HepG2 (cell line): ENCODE results near the gene ZNF394. TPM values are rescaled to one million over a fixed set of nuclear protein-coding genes. Genes with fewer than 3 reads are reported as not detected.

ENCODE experiments used
- ATAC-seq: fragments of 200-7000 bp; cut with Tn5 transposase; 3 replicates; pipeline ENCODE4 v1.9.1; 2020; ENCODE audit warnings: mild to moderate bottlenecking, moderate library complexity
- BruUV-seq: library from RNA; stranded (reverse); fragments of 400-500 nt; replicated peaks from 2 replicates; lab custom pipeline; 2021; lab: Mats Ljungman, UMichigan
- CTCF ChIA-PET: fragments of 300-600 bp; formaldehyde crosslinking; extraction: SDS; loops from one replicate; lab custom pipeline; 2021; ENCODE audit warnings: low total read pairs, inconsistent platforms, low intra/inter-chr PET ratio; lab: Yijun Ruan, JAX
- POLR2A ChIA-PET: fragments of 350-600 bp; sonication (Branson Sonifier 250); formaldehyde crosslinking; loops from one replicate; lab custom pipeline; 2020; ENCODE audit warnings: antibody characterized with exemption, inconsistent platforms; lab: Yijun Ruan, JAX
- DNase-seq: peaks from one replicate; pipeline ENCODE4 v3.0.0-alpha.2; 2015; ENCODE audit warnings: low spot score
- FAIRE-seq: peaks from 3 replicates; lab custom pipeline; 2011; peaks lifted over from hg19 to GRCh38; lab: Jason Lieb, UNC
- H2AFZ ChIP-seq: one replicate; pipeline ENCODE4 v1.6.1; 2011; ENCODE audit warnings: low read length, inconsistent platforms
- H3K27ac ChIP-seq: fragments of 300-600 bp; 3 replicates; pipeline ENCODE4 v1.8.0; 2011; ENCODE audit warnings: mixed run types, mild to moderate bottlenecking, mixed read lengths, low read length, inconsistent platforms; ENCODE audit not compliant: insufficient read depth; ENCODE audit errors: extremely low read length
- H3K27me3 ChIP-seq, 2 experiments: fragments of 200-600 bp in 1 of 2; 2 replicates in 1 of 2; 3 replicates in 1 of 2; pipeline versions ENCODE4 v1.6.0 to v1.8.0; 2011; ENCODE audit warnings: low read length in 2 of 2, mild to moderate bottlenecking in 2 of 2, moderate library complexity in 2 of 2, inconsistent platforms in 1 of 2; ENCODE audit not compliant: insufficient read depth in 2 of 2, control insufficient read depth in 1 of 2
- H3K36me3 ChIP-seq, 2 experiments: fragments of 200-600 bp in 1 of 2; replicated peaks in 1 of 2; 2 replicates in 1 of 2; 3 replicates in 1 of 2; pipeline versions ENCODE4 v1.5.1 to v1.8.0; 2011; ENCODE audit warnings: low read length in 2 of 2, inconsistent platforms in 1 of 2; ENCODE audit not compliant: insufficient read depth in 2 of 2, control insufficient read depth in 1 of 2
- H3K4me1 ChIP-seq: 2 replicates; pipeline ENCODE4 v1.5.1; 2012; ENCODE audit warnings: low read length, inconsistent platforms; ENCODE audit not compliant: insufficient read depth
- H3K4me2 ChIP-seq: 2 replicates; pipeline ENCODE4 v1.6.0; 2011; ENCODE audit warnings: low read depth, low read length, inconsistent platforms
- H3K4me3 ChIP-seq, 3 experiments: fragments of 200-600 bp in 1 of 3; sonication (generic), shearing (Covaris generic) in 1 of 3; replicated peaks in 1 of 3; 2 replicates each; pipeline ENCODE4 v1.5.1; 2011 to 2016; ENCODE audit warnings: low read length in 3 of 3, inconsistent platforms in 2 of 3, low read depth in 2 of 3, mild to moderate bottlenecking in 2 of 3, control low read depth in 1 of 3, mixed read lengths in 1 of 3; ENCODE audit not compliant: insufficient read depth in 1 of 3
- H3K79me2 ChIP-seq: one replicate; pipeline ENCODE4 v1.6.1; 2011; ENCODE audit warnings: low read length, inconsistent platforms; ENCODE audit not compliant: insufficient read depth
- H3K9ac ChIP-seq: 2 replicates; pipeline ENCODE4 v1.6.0; 2011; ENCODE audit warnings: mild to moderate bottlenecking, low read depth, low read length, inconsistent platforms; ENCODE audit not compliant: insufficient read depth
- H3K9me3 ChIP-seq: 2 replicates; pipeline ENCODE4 v1.5.1; 2012; ENCODE audit warnings: mild to moderate bottlenecking, low read length
- H4K20me1 ChIP-seq: 2 replicates; pipeline ENCODE4 v1.6.0; 2011; ENCODE audit warnings: inconsistent platforms, mild to moderate bottlenecking, low read length, moderate library complexity; ENCODE audit not compliant: insufficient read depth
- BORCS8-MEF2B ChIP-seq: sonication (generic); formaldehyde crosslinking; IDR thresholded peaks from 2 replicates; pipeline ENCODE4 v1.8.0; 2022; ENCODE audit warnings: mild to moderate bottlenecking, missing genetic modification reagents
- CTCF ChIP-seq: sonication (generic); formaldehyde crosslinking; IDR thresholded peaks from 2 replicates; pipeline ENCODE4 v1.5.0; 2020; ENCODE audit warnings: mild to moderate bottlenecking, missing genetic modification reagents, moderate library complexity
- HINFP ChIP-seq: sonication (generic); formaldehyde crosslinking; IDR thresholded peaks from 2 replicates; pipeline ENCODE4 v1.4.0; 2020; ENCODE audit warnings: low read depth, mild to moderate bottlenecking, missing genetic modification reagents
- HOXA5 ChIP-seq: sonication (generic); formaldehyde crosslinking; IDR thresholded peaks from 2 replicates; pipeline ENCODE4 v1.4.0; 2020; ENCODE audit warnings: missing genetic modification reagents
- KDM6A ChIP-seq: IDR thresholded peaks from 2 replicates; pipeline ENCODE4 v1.6.1; 2016; ENCODE audit warnings: low read depth
- MIER2 ChIP-seq: IDR thresholded peaks from 2 replicates; pipeline ENCODE4 v1.6.1; 2016; ENCODE audit warnings: missing biosample characterization, missing genetic modification reagents
- MTA1 ChIP-seq: sonication (generic); formaldehyde crosslinking; IDR thresholded peaks from 2 replicates; pipeline ENCODE4 v1.4.0; 2020; ENCODE audit warnings: missing genetic modification reagents, mild to moderate bottlenecking, borderline replicate concordance
- MXI1 ChIP-seq: IDR thresholded peaks from 3 replicates; pipeline ENCODE4 v1.6.1; 2012; ENCODE audit warnings: low read depth, low read length, inconsistent platforms, borderline replicate concordance
- PHF21A ChIP-seq: sonication (generic); formaldehyde crosslinking; IDR thresholded peaks from 2 replicates; pipeline ENCODE4 v1.5.0; 2020; ENCODE audit warnings: mild to moderate bottlenecking, missing genetic modification reagents
- POLR2A ChIP-seq, 2 experiments: IDR thresholded peaks; 2 replicates each; pipeline ENCODE4 v1.6.1; 2011; ENCODE audit warnings: low read depth in 2 of 2, low read length in 2 of 2, mild to moderate bottlenecking in 1 of 2, moderate library complexity in 1 of 2; ENCODE audit not compliant: insufficient read depth in 1 of 2
- POLR2AphosphoS5 ChIP-seq: IDR thresholded peaks from 2 replicates; pipeline ENCODE4 v1.6.1; 2012; ENCODE audit warnings: low read depth, low read length
- SALL1 ChIP-seq: sonication (generic); formaldehyde crosslinking; IDR thresholded peaks from 2 replicates; pipeline ENCODE4 v1.8.0; 2022; ENCODE audit warnings: mild to moderate bottlenecking, missing genetic modification reagents
- SOX6 ChIP-seq, 2 experiments: fragments of 450-650 bp in 1 of 2; sonication (generic) in 1 of 2; formaldehyde crosslinking in 1 of 2; IDR thresholded peaks; 2 replicates each; pipeline versions ENCODE4 v1.4.0 to v1.6.1; 2017 to 2020; ENCODE audit warnings: antibody characterized with exemption in 1 of 2, mild to moderate bottlenecking in 1 of 2, missing genetic modification reagents in 1 of 2
- TBX3 ChIP-seq: fragments of 450-650 bp; IDR thresholded peaks from 2 replicates; pipeline ENCODE4 v1.6.1; 2017; ENCODE audit warnings: antibody characterized with exemption, mild to moderate bottlenecking, inconsistent platforms, borderline replicate concordance
- TGIF2 ChIP-seq: IDR thresholded peaks from 2 replicates; pipeline ENCODE4 v1.6.1; 2016; ENCODE audit warnings: control low read depth, missing compliant biosample characterization
- WIZ ChIP-seq: sonication (generic); formaldehyde crosslinking; IDR thresholded peaks from 2 replicates; pipeline ENCODE4 v1.5.1; 2020; ENCODE audit warnings: mild to moderate bottlenecking, missing genetic modification reagents
- ZBTB38 ChIP-seq: sonication (generic); formaldehyde crosslinking; IDR thresholded peaks from 2 replicates; pipeline ENCODE4 v1.5.1; 2020; ENCODE audit warnings: mild to moderate bottlenecking, missing genetic modification reagents
- ZBTB7B ChIP-seq: sonication (generic); formaldehyde crosslinking; IDR thresholded peaks from 2 replicates; pipeline ENCODE4 v1.4.0; 2020; ENCODE audit warnings: missing genetic modification reagents
- ZNF121 ChIP-seq: sonication (generic); formaldehyde crosslinking; IDR thresholded peaks from 2 replicates; pipeline ENCODE4 v1.5.0; 2020; ENCODE audit warnings: mild to moderate bottlenecking, missing genetic modification reagents
- ZNF484 ChIP-seq: sonication (generic); formaldehyde crosslinking; IDR thresholded peaks from 2 replicates; pipeline ENCODE4 v1.5.1; 2020; ENCODE audit warnings: mild to moderate bottlenecking, low read depth, missing genetic modification reagents, borderline replicate concordance
- ZNF563 ChIP-seq: sonication (generic); formaldehyde crosslinking; IDR thresholded peaks from 2 replicates; pipeline ENCODE4 v1.8.0; 2022; ENCODE audit warnings: mild to moderate bottlenecking, moderate library complexity, missing genetic modification reagents
- ZNF619 ChIP-seq: sonication (generic); formaldehyde crosslinking; IDR thresholded peaks from 2 replicates; pipeline ENCODE4 v1.4.0; 2020; ENCODE audit warnings: mild to moderate bottlenecking, missing genetic modification reagents
- ZNF652 ChIP-seq: IDR thresholded peaks from 2 replicates; pipeline ENCODE4 v1.6.1; 2016; ENCODE audit warnings: low read depth, borderline replicate concordance
- ZNF788 ChIP-seq: sonication (generic); formaldehyde crosslinking; IDR thresholded peaks from 2 replicates; pipeline ENCODE4 v1.5.0; 2020; ENCODE audit warnings: mild to moderate bottlenecking, missing genetic modification reagents, borderline replicate concordance
- WGBS: methylation state at CpG from one replicate; pipeline ENCODE4 v1.1.6; 2017; ENCODE audit warnings: low lambda C conversion rate; 5-methylcytosine and 5-hydroxymethylcytosine counted together
- in situ Hi-C: cut with HindIII; loops from 2 replicates; pipeline ENCODE4 v1.10.0; 2017; ENCODE audit warnings: low pct_unique_long_range_greater_than_20kb; ENCODE audit not compliant: extremely low pct_ligation_motif_present
- intact Hi-C: fragments of 100-400 bp; cut with micrococcal nuclease; formaldehyde crosslinking; loops from one replicate; pipeline ENCODE4 v1.10.0; 2022; ENCODE audit not compliant: unreplicated experiment
- polyA plus RNA-seq, 8 experiments: library from polyadenylated mRNA; depleted of rRNA in 3 of 8; stranded (reverse) in 7 of 8; unstranded in 1 of 8; fragments of >200 nt; fragmentation: Illumina TruSeq in 4 of 8; extraction: Trizol in 4 of 8; gene quantifications; 2 replicates each; pipeline versions ENCODE4 v1.2.1 to v1.2.3, GENCODE V29; 2011 to 2016; ENCODE audit warnings: low read depth in 4 of 8, missing spikeins in 1 of 8, mixed read lengths in 1 of 8; ENCODE audit not compliant: insufficient read depth in 1 of 8
- total RNA-seq, 5 experiments: library from RNA; depleted of rRNA; stranded (reverse); fragments of >200 nt; fragmentation: Illumina TruSeq; extraction: Trizol; gene quantifications; 2 replicates each; pipeline ENCODE4 v1.2.3, GENCODE V29; 2016; ENCODE audit warnings: low read depth in 1 of 5

Gene ZNF394
- total and polyA plus RNA-seq, 2 of the 13 experiments (the other 11 are each of a cell fraction or from before 2014, with no cell fraction given) = 7.8 to 19.6 TPM

- no peak overlapping the region for H2AFZ ChIP-seq
- no peak for TF ChIP-seq SOX6 (IDR thresholded peaks at IDR 0.05)
- TF ChIP-seq SOX6 (CRISPR knock-in tag; IDR thresholded peaks at IDR 0.05) = peak; percentile 32; the same call in 1 of the 2 replicates
- TF ChIP-seq MXI1 = peak; percentile 47; the same call in 1 of the 3 replicates
- peak; percentile 22; the same call in 1 of the 2 replicates for TF ChIP-seq ZNF619 (CRISPR knock-in tag)
- TF ChIP-seq PHF21A (CRISPR knock-in tag) = no peak
- peak in 1 of 2 experiments; percentile 47; a peak in 1 of 4 replicates for TF ChIP-seq POLR2A (IDR thresholded peaks at IDR 0.05; ENCODE audit: insufficient read depth in 1 of 2, low read depth in 2 of 2, low read length in 2 of 2)
- 0 out of 2 replicates have a peak, but pooled peaks have one; percentile 39 for TF ChIP-seq HINFP (CRISPR knock-in tag)
- no peak for TF ChIP-seq ZNF484 (CRISPR knock-in tag)
- TF ChIP-seq CTCF (CRISPR knock-in tag) = 0 out of 2 replicates have a peak, but pooled peaks have one; percentile 13
- TF ChIP-seq ZNF563 (CRISPR knock-in tag) = no peak
- 0 out of 2 replicates have a peak, but pooled peaks have one; percentile 2 for TF ChIP-seq WIZ
- TF ChIP-seq BORCS8-MEF2B (CRISPR knock-in tag) = peak; percentile 14; the same call in 1 of the 2 replicates
- TF ChIP-seq MTA1 = 0 out of 2 replicates have a peak, but pooled peaks have one; percentile 18
- peak; percentile 52 for TF ChIP-seq ZBTB38 (CRISPR knock-in tag)
- TF ChIP-seq TGIF2 (CRISPR knock-in tag) = no peak
- 0 out of 2 replicates have a peak, but pooled peaks have one; percentile 21 for TF ChIP-seq HOXA5 (CRISPR knock-in tag)
- TF ChIP-seq ZNF652 (CRISPR knock-in tag) = no peak
- no peak for TF ChIP-seq KDM6A
- peak; percentile 73; the same call in 1 of the 2 replicates for TF ChIP-seq TBX3
- 0 out of 2 replicates have a peak, but pooled peaks have one; percentile 31 for TF ChIP-seq ZNF788 (CRISPR knock-in tag)
- TF ChIP-seq ZNF121 (CRISPR knock-in tag) = peak; percentile 83; the same call in 1 of the 2 replicates
- TF ChIP-seq POLR2AphosphoS5 = 0 out of 2 replicates have a peak, but pooled peaks have one; percentile 37
- TF ChIP-seq SALL1 (CRISPR knock-in tag) = peak; percentile 6; the same call in 1 of the 2 replicates
- no peak for TF ChIP-seq MIER2 (CRISPR knock-in tag)
- 0 out of 2 replicates have a peak, but pooled peaks have one; percentile 41 for TF ChIP-seq ZBTB7B (CRISPR knock-in tag)
Measured at GRCh38 chr7:99504281-99504602, 4.2 kb upstream of the ZNF394 start.

More at GRCh38 chr7:99504281-99504602, 4.2 kb upstream of the ZNF394 start:
- 0 out of 5 replicates have a peak, but pooled peaks cover 0 to 1% of the 10 kb centered on the region in 2 experiments for H3K36me3 ChIP-seq
- CTCF ChIA-PET = no interaction called here
- ATAC-seq = peak; percentile 88
- H3K9ac ChIP-seq = peak overlapping the region; percentile 80
- POLR2A ChIA-PET = interaction anchor here (0.7 to 2.0 kb wide), 18 partner anchors 12 to 296 kb away, joined by 3 to 42 read pairs (median 6); partner anchors contain the start of genes ATP5MF, BUD31, FAM200A and KPNA7
- H3K4me3 ChIP-seq = peak overlapping the region; percentile 87 to 94 (median 88); a peak in 5 of 6 replicates
- H3K27me3 ChIP-seq = no peaks in the 10 kb centered on the region; a peak in 1 of 5 replicates
- peaks cover 25% of the 10 kb centered on the region for H3K4me1 ChIP-seq
- no TSS peak for BruUV-seq
- H3K9me3 ChIP-seq = no peaks in the 10 kb centered on the region
- H3K4me2 ChIP-seq = peak overlapping the region; percentile 73
- peak; percentile 95 for DNase-seq
- intact Hi-C loops (loop anchor here (5.0 kb wide), 1 partner anchor 53 kb away; the partner anchor contains the start of gene ZNF655), in situ Hi-C loops (no loop called here)
- H3K27ac ChIP-seq = peak overlapping the region; percentile 76
- WGBS = 26% methylated on average over 6 of the region's 19 CpGs
- no peak for FAIRE-seq
- H3K79me2 ChIP-seq = peaks cover 41% of the 10 kb centered on the region
- peaks cover 7% of the 10 kb centered on the region; the same call in 1 of the 2 replicates for H4K20me1 ChIP-seq
